GM12878 (cell line): ENCODE data around the gene STX3.

Experiments used
- CTCF ChIP-seq, 3 experiments: IDR thresholded peaks in 2 of 3; conservative IDR thresholded peaks in 1 of 3; 2 replicates each; pipeline ENCODE4 v1.5.1; 2011; ENCODE audit warnings: low read depth in 3 of 3, low read length in 3 of 3, mild to moderate bottlenecking in 3 of 3, control low read depth in 2 of 3, moderate library complexity in 2 of 3, inconsistent platforms in 1 of 3, mixed read lengths in 1 of 3; ENCODE audit not compliant: control insufficient read depth in 2 of 3, insufficient read depth in 1 of 3; ENCODE audit errors: extremely low read depth in 1 of 3
- FOXK2 ChIP-seq: fragments of 450-650 bp; IDR thresholded peaks from 2 replicates; pipeline ENCODE4 v1.6.1; 2017; ENCODE audit warnings: mild to moderate bottlenecking, moderate library complexity
- MEF2A ChIP-seq: IDR thresholded peaks from 2 replicates; pipeline ENCODE4 v1.6.1; 2011; ENCODE audit warnings: low read depth, mild to moderate bottlenecking, low read length, moderate library complexity; ENCODE audit not compliant: insufficient read depth
- TBL1XR1 ChIP-seq: IDR thresholded peaks from 2 replicates; pipeline ENCODE4 v1.6.1; 2012; ENCODE audit warnings: low read depth, low read length, improper control_type of control experiment
- TCF7 ChIP-seq: IDR thresholded peaks from 2 replicates; pipeline ENCODE4 v1.6.1; 2014; ENCODE audit warnings: antibody characterized with exemption, borderline replicate concordance

DNA sequence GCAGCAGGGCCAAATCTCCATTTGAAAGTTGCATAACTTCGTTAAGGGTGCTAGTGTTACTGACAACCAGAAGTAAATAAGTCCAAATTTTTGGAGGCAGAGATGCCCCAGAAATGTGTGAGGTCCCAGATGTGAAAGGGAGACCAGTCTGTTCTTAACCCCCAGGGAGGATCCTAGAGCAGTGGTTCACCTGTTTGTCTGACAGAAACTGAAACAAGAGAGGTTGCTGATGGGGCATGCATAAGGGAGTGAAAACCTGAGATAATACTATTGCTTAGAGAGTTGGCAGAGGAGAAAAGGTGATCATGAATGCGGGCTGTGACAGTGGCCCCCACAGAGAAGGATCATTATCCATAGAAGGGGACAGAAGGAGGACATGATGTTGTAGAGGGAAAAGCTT lies 86.3 kb downstream of the STX3 start:
- TF ChIP-seq TBL1XR1: no peak
- TF ChIP-seq FOXK2: no peak
- TF ChIP-seq CTCF (IDR thresholded peaks at IDR 0.05 in 2 of 3, conservative IDR thresholded peaks at IDR 0.05 in 1 of 3; ENCODE audit: control insufficient read depth in 2 of 3, extremely low read depth in 1 of 3, insufficient read depth in 1 of 3, low read depth in 3 of 3, low read length in 3 of 3): no peak
- TF ChIP-seq MEF2A: no peak
- no peak for TF ChIP-seq TCF7
